DND-41 (cell line): Measurements from ENCODE around the gene RABGGTA.

Source experiments
- ATAC-seq: fragments of 200-7000 bp; cut with Tn5 transposase; 3 replicates; pipeline ENCODE4 v1.9.1; 2021; ENCODE audit warnings: low read depth; ENCODE audit not compliant: insufficient read depth
- DNase-seq: peaks from one replicate; pipeline ENCODE4 v3.0.0-alpha.2; 2020
- H2AFZ ChIP-seq: 2 replicates; pipeline ENCODE4 v1.6.0; 2012; ENCODE audit warnings: low read depth, low read length
- H3K27ac ChIP-seq: 2 replicates; pipeline ENCODE4 v1.5.1; 2012; ENCODE audit warnings: low read length, inconsistent platforms
- H3K27me3 ChIP-seq: fragments of 200-600 bp; sonication (generic); 2 replicates; pipeline ENCODE4 v1.6.0; 2012; ENCODE audit warnings: low read length, mild to moderate bottlenecking, inconsistent platforms; ENCODE audit not compliant: insufficient read depth, poor library complexity
- H3K36me3 ChIP-seq: 2 replicates; pipeline ENCODE4 v1.5.1; 2012; ENCODE audit warnings: low read length, inconsistent platforms; ENCODE audit not compliant: insufficient read depth
- H3K4me1 ChIP-seq: 2 replicates; pipeline ENCODE4 v1.5.1; 2012; ENCODE audit warnings: mild to moderate bottlenecking, low read length; ENCODE audit not compliant: insufficient read depth
- H3K4me2 ChIP-seq: 2 replicates; pipeline ENCODE4 v1.6.0; 2012; ENCODE audit warnings: mild to moderate bottlenecking, moderate library complexity, low read length, inconsistent platforms; ENCODE audit not compliant: insufficient read depth
- H3K4me3 ChIP-seq, 2 experiments: fragments of 200-600 bp in 1 of 2; shearing (Covaris generic) in 1 of 2; 2 replicates each; pipeline ENCODE4 v1.5.1; 2012 to 2016; ENCODE audit warnings: inconsistent platforms in 2 of 2, low read length in 2 of 2, mild to moderate bottlenecking in 2 of 2, low read depth in 1 of 2, moderate library complexity in 1 of 2
- H3K79me2 ChIP-seq: 2 replicates; pipeline ENCODE4 v1.6.0; 2012; ENCODE audit warnings: low read length, inconsistent platforms; ENCODE audit not compliant: insufficient read depth
- H3K9ac ChIP-seq: 2 replicates; pipeline ENCODE4 v1.6.0; 2012; ENCODE audit warnings: low read depth, mild to moderate bottlenecking, inconsistent platforms, low read length, moderate library complexity
- H3K9me3 ChIP-seq: 2 replicates; pipeline ENCODE4 v1.5.1; 2012; ENCODE audit warnings: low read length, moderate library complexity, mild to moderate bottlenecking, inconsistent platforms; ENCODE audit not compliant: insufficient read depth, severe bottlenecking
- H4K20me1 ChIP-seq: 2 replicates; pipeline ENCODE4 v1.6.0; 2012; ENCODE audit warnings: low read length; ENCODE audit not compliant: insufficient read depth
- CTCF ChIP-seq: IDR thresholded peaks from 2 replicates; pipeline ENCODE4 v1.5.1; 2012; ENCODE audit warnings: borderline replicate concordance, low read length, moderate library complexity, mild to moderate bottlenecking; ENCODE audit not compliant: poor library complexity, severe bottlenecking; ENCODE audit errors: extremely low read depth
- EZH2 ChIP-seq: IDR thresholded peaks from 3 replicates; pipeline ENCODE4 v1.6.1; 2012; ENCODE audit warnings: borderline replicate concordance, low read depth, mild to moderate bottlenecking, moderate library complexity, low read length, inconsistent platforms; ENCODE audit not compliant: severe bottlenecking

The RABGGTA gene

GRCh38 chr14:24255931-24256711 lies 15.3 kb downstream of the RABGGTA start:
- Histone ChIP-seq H3K79me2 (no peaks in the 10 kb centered on the region), H3K27ac (no peak overlapping the region), H3K4me1 (no peaks in the 10 kb centered on the region), H3K27me3 (no peaks in the 10 kb centered on the region), H3K9ac (no peak overlapping the region), H3K4me3 (no peak overlapping the region), H2AFZ (no peak overlapping the region), H3K36me3 (no peaks in the 10 kb centered on the region), H3K4me2 (no peak overlapping the region), H4K20me1 (no peaks in the 10 kb centered on the region), H3K9me3 (no peaks in the 10 kb centered on the region)
- no peak for DNase-seq
- TF ChIP-seq CTCF (no peak), EZH2 (no peak)
- ATAC-seq, result no peak

- no peaks in the 10 kb centered on the region for H3K79me2 ChIP-seq
Observed at GRCh38 chr14:24255438-24255837, 16.0 kb downstream of the RABGGTA start.

GRCh38 chr14:24254630-24255392 lies 16.6 kb downstream of the RABGGTA start:
- DNase-seq (no peak), ATAC-seq (no peak)
- no peaks in the 10 kb centered on the region for H4K20me1 ChIP-seq
- no peak overlapping the region for H3K27ac ChIP-seq
- no peaks in the 10 kb centered on the region for H3K9me3 ChIP-seq
- no peak overlapping the region for H2AFZ ChIP-seq
- no peaks in the 10 kb centered on the region for H3K4me1 ChIP-seq
- no peaks in the 10 kb centered on the region for H3K27me3 ChIP-seq
- H3K79me2 ChIP-seq, result no peaks in the 10 kb centered on the region
- no peaks in the 10 kb centered on the region for H3K36me3 ChIP-seq
- no peak overlapping the region for H3K4me3 ChIP-seq
- TF ChIP-seq EZH2 (no peak), CTCF (no peak)
- H3K4me2 ChIP-seq, result no peak overlapping the region
- no peak overlapping the region for H3K9ac ChIP-seq

More at GRCh38 chr14:24255438-24255837, 16.0 kb downstream of the RABGGTA start:
- ATAC-seq (no peak), DNase-seq (no peak)
- no peak for TF ChIP-seq CTCF
- no peak for TF ChIP-seq EZH2
- no peaks in the 10 kb centered on the region for H3K36me3 ChIP-seq
- no peak overlapping the region for H3K4me3 ChIP-seq
- no peak overlapping the region for H3K9ac ChIP-seq
- H4K20me1 ChIP-seq, result no peaks in the 10 kb centered on the region
- no peak overlapping the region for H3K4me2 ChIP-seq
- H3K27ac ChIP-seq, result no peak overlapping the region
- no peaks in the 10 kb centered on the region for H3K4me1 ChIP-seq
- no peaks in the 10 kb centered on the region for H3K9me3 ChIP-seq
- no peak overlapping the region for H2AFZ ChIP-seq
- no peaks in the 10 kb centered on the region for H3K27me3 ChIP-seq
